Panc1 (cell line): ENCODE results near the gene TMEM129. TPM values are rescaled to one million over a fixed set of nuclear protein-coding genes. Genes with fewer than 3 reads are reported as not detected.

Experiments used
- ATAC-seq: fragments of 200-7000 bp; cut with Tn5 transposase; 2 replicates; pipeline ENCODE4 v1.9.1; 2020; ENCODE audit warnings: mild to moderate bottlenecking, moderate library complexity
- BruUV-seq: library from RNA; stranded (reverse); fragments of 400-500 nt; replicated peaks from 2 replicates; lab custom pipeline; 2021; lab: Mats Ljungman, UMichigan
- CTCF ChIA-PET: fragments of 300-600 bp; sonication (Branson Sonifier 250); formaldehyde crosslinking; loops from one replicate; lab custom pipeline; 2022; ENCODE audit warnings: antibody characterized with exemption; lab: Charles Lee
- POLR2A ChIA-PET: fragments of 300-600 bp; sonication (Branson Sonifier 250); formaldehyde crosslinking; loops from one replicate; lab custom pipeline; 2022; ENCODE audit warnings: antibody characterized with exemption; lab: Charles Lee
- DNase-seq: peaks from one replicate; pipeline ENCODE4 v3.0.0-alpha.2; 2010; ENCODE audit warnings: low read depth, low spot score
- H3K27ac ChIP-seq: 2 replicates; pipeline ENCODE4 v1.5.1; 2011; ENCODE audit warnings: mild to moderate bottlenecking, low read length, inconsistent platforms
- H3K27me3 ChIP-seq: fragments of 200-500 bp; sonication (Bioruptor generic); 2 replicates; pipeline ENCODE4 v1.6.0; 2014; ENCODE audit warnings: low read length, inconsistent platforms; ENCODE audit not compliant: control insufficient read depth, insufficient read depth
- H3K36me3 ChIP-seq: fragments of 200-500 bp; sonication (Bioruptor generic); 2 replicates; pipeline ENCODE4 v1.5.1; 2014; ENCODE audit warnings: inconsistent platforms, mild to moderate bottlenecking, low read length, moderate library complexity; ENCODE audit not compliant: control insufficient read depth, insufficient read depth
- H3K4me1 ChIP-seq: 2 replicates; pipeline ENCODE4 v1.5.1; 2011; ENCODE audit warnings: inconsistent platforms, mild to moderate bottlenecking, low read length, moderate library complexity; ENCODE audit not compliant: control insufficient read depth, insufficient read depth
- H3K4me3 ChIP-seq, 2 experiments: 2 replicates each; pipeline ENCODE4 v1.5.1; 2011 to 2012; ENCODE audit warnings: low read depth in 2 of 2, low read length in 2 of 2, mild to moderate bottlenecking in 2 of 2, inconsistent platforms in 1 of 2, moderate library complexity in 1 of 2
- H3K9me3 ChIP-seq: fragments of 200-500 bp; sonication (Bioruptor generic); 2 replicates; pipeline ENCODE4 v1.5.1; 2014; ENCODE audit warnings: low read depth, mild to moderate bottlenecking, inconsistent platforms, low read length, moderate library complexity; ENCODE audit not compliant: control insufficient read depth, insufficient read depth
- CTCF ChIP-seq: fragments of 450-650 bp; IDR thresholded peaks from 2 replicates; pipeline ENCODE4 v1.5.1; 2017; ENCODE audit warnings: mild to moderate bottlenecking
- POLR2AphosphoS5 ChIP-seq: IDR thresholded peaks from 2 replicates; pipeline ENCODE4 v1.6.1; 2012; ENCODE audit warnings: mild to moderate bottlenecking, low read depth, low read length, moderate library complexity
- REST ChIP-seq, 2 experiments: IDR thresholded peaks; 2 replicates each; pipeline ENCODE4 v1.6.1; 2011 to 2012; ENCODE audit warnings: low read depth in 2 of 2, control low read depth in 1 of 2, low read length in 1 of 2, mild to moderate bottlenecking in 1 of 2, moderate library complexity in 1 of 2; ENCODE audit not compliant: insufficient read depth in 1 of 2
- SIN3A ChIP-seq: IDR thresholded peaks from 2 replicates; pipeline ENCODE4 v1.6.1; 2012; ENCODE audit warnings: low read depth, mild to moderate bottlenecking, low read length, moderate library complexity, borderline replicate concordance; ENCODE audit not compliant: insufficient read depth
- TCF7L2 ChIP-seq: IDR thresholded peaks from 2 replicates; pipeline ENCODE4 v1.6.1; 2011; ENCODE audit warnings: mild to moderate bottlenecking, low read depth, low read length, inconsistent platforms
- in situ Hi-C: cut with HindIII; loops from 2 replicates; pipeline ENCODE4 v1.10.0; 2016; ENCODE audit warnings: low sequenced_read_pairs, low pct_unique_long_range_greater_than_20kb
- intact Hi-C: fragments of 100-400 bp; cut with micrococcal nuclease; formaldehyde crosslinking; loops from one replicate; pipeline ENCODE4 v1.10.0; 2022; ENCODE audit not compliant: unreplicated experiment
- total RNA-seq: library from RNA; stranded (reverse); gene quantifications from one replicate; pipeline ENCODE4 v1.2.1, GENCODE V29; 2021; ENCODE audit not compliant: unreplicated experiment

TMEM129 gene
- total RNA-seq, 1 experiment from 2014 or later: 32.6 TPM

GRCh38 chr4:1668488-1668840 lies 52.7 kb downstream of the TMEM129 start:
- CTCF ChIA-PET: no interaction called here
- no peak overlapping the region for H3K4me3 ChIP-seq
- no TSS peak for BruUV-seq
- H3K27me3 ChIP-seq: no peaks in the 10 kb centered on the region
- in situ Hi-C loops (no loop called here), intact Hi-C loops (no loop called here)
- H3K36me3 ChIP-seq: no peaks in the 10 kb centered on the region
- TF ChIP-seq TCF7L2 (no peak), CTCF (no peak), REST (IDR thresholded peaks at IDR 0.05; ENCODE audit: insufficient read depth in 1 of 2, low read depth in 2 of 2, low read length in 1 of 2) (no peak), SIN3A (no peak), POLR2AphosphoS5 (no peak)
- POLR2A ChIA-PET: no interaction called here
- no peak overlapping the region for H3K27ac ChIP-seq
- no peaks in the 10 kb centered on the region for H3K9me3 ChIP-seq
- DNase-seq (no peak), ATAC-seq (no peak)
- no peaks in the 10 kb centered on the region for H3K4me1 ChIP-seq

GRCh38 chr4:1667273-1667672 lies 53.9 kb downstream of the TMEM129 start:
- no peak overlapping the region for H3K27ac ChIP-seq
- H3K27me3 ChIP-seq: no peaks in the 10 kb centered on the region
- no peak overlapping the region for H3K4me3 ChIP-seq
- TF ChIP-seq SIN3A (no peak), POLR2AphosphoS5 (no peak), CTCF (no peak), REST (IDR thresholded peaks at IDR 0.05; ENCODE audit: insufficient read depth in 1 of 2, low read depth in 2 of 2, low read length in 1 of 2) (no peak), TCF7L2 (no peak)
- no peaks in the 10 kb centered on the region for H3K4me1 ChIP-seq
- in situ Hi-C loops (no loop called here), intact Hi-C loops (no loop called here)
- BruUV-seq: no TSS peak
- H3K9me3 ChIP-seq: no peaks in the 10 kb centered on the region
- H3K36me3 ChIP-seq: no peaks in the 10 kb centered on the region
- no peak for ATAC-seq
- CTCF ChIA-PET: no interaction called here
- POLR2A ChIA-PET: no interaction called here
- no peak for DNase-seq
